MM.1S (cell line): ENCODE data around the gene PCDH9.

ENCODE experiments used
- CTCF ChIP-seq: fragments of 300-600 bp; sonication (generic); IDR thresholded peaks from 2 replicates; pipeline ENCODE4 v1.5.1; 2016; ENCODE audit warnings: antibody characterized with exemption, low read length, mixed read lengths
- EZH2 ChIP-seq: fragments of 300-600 bp; sonication (generic); optimal IDR thresholded peaks from 2 replicates; pipeline ENCODE3; 2017; ENCODE audit warnings: low read depth, mild to moderate bottlenecking, antibody characterized with exemption, low read length, mixed read lengths

GRCh38 chr13:66657165-66657881 is 572.8 kb downstream of the PCDH9 start:
- TF ChIP-seq CTCF (no peak), EZH2 (no peak)
